Endothelial cell of umbilical vein (primary cell): ENCODE data around the gene FAM20A. TPM values are rescaled to one million over a fixed set of nuclear protein-coding genes. Genes with fewer than 3 reads are reported as not detected.

Experiments used
- BruUV-seq: library from RNA; stranded (reverse); fragments of 400-500 nt; replicated peaks from 2 replicates; lab custom pipeline; 2021; lab: Mats Ljungman, UMichigan
- CTCF ChIA-PET: fragments of 300-600, 350-600 bp; sonication (Branson Sonifier 250); formaldehyde crosslinking; loops from one replicate; lab custom pipeline; 2021; ENCODE audit warnings: antibody characterized with exemption, inconsistent platforms; lab: Charles Lee
- POLR2A ChIA-PET: fragments of 300-600, 350-600 bp; sonication (Branson Sonifier 250); formaldehyde crosslinking; loops from one replicate; lab custom pipeline; 2021; ENCODE audit warnings: antibody characterized with exemption, inconsistent platforms; lab: Charles Lee
- DNase-seq: peaks from one replicate; pipeline ENCODE4 v3.0.0-alpha.2; 2011; ENCODE audit warnings: low read depth, low spot score
- FAIRE-seq: peaks from 2 replicates; lab custom pipeline; 2011; peaks lifted over from hg19 to GRCh38; lab: Jason Lieb, UNC
- H2AFZ ChIP-seq: 2 replicates; pipeline ENCODE4 v1.6.0; 2012; ENCODE audit warnings: low read depth, low read length, control low read depth, inconsistent platforms
- H3K27ac ChIP-seq: 2 replicates; pipeline ENCODE4 v1.5.1; 2011; ENCODE audit warnings: low read depth, mild to moderate bottlenecking, control low read depth, low read length, moderate library complexity; ENCODE audit not compliant: insufficient read depth
- H3K27me3 ChIP-seq, 2 experiments: 2 replicates each; pipeline versions ENCODE4 v1.6.0 to v1.6.1; 2011; ENCODE audit warnings: low read length in 2 of 2, mixed read lengths in 1 of 2; ENCODE audit not compliant: control insufficient read depth in 2 of 2, insufficient read depth in 2 of 2
- H3K36me3 ChIP-seq, 2 experiments: 2 replicates in 1 of 2; 3 replicates in 1 of 2; pipeline ENCODE4 v1.5.1; 2011; ENCODE audit warnings: low read length in 2 of 2, mild to moderate bottlenecking in 1 of 2, moderate library complexity in 1 of 2; ENCODE audit not compliant: control insufficient read depth in 2 of 2, insufficient read depth in 2 of 2; ENCODE audit errors: extremely low read depth in 1 of 2
- H3K4me1 ChIP-seq: 3 replicates; pipeline ENCODE4 v1.5.1; 2011; ENCODE audit warnings: mild to moderate bottlenecking, low read length; ENCODE audit not compliant: control insufficient read depth, insufficient read depth; ENCODE audit errors: extremely low read depth
- H3K4me2 ChIP-seq: 2 replicates; pipeline ENCODE4 v1.6.1; 2011; ENCODE audit warnings: low read length, control low read depth, mixed read lengths; ENCODE audit not compliant: insufficient read depth
- H3K4me3 ChIP-seq, 3 experiments: fragments of 200-600 bp in 1 of 3; sonication (generic), shearing (Covaris generic) in 1 of 3; replicated peaks in 1 of 3; 2 replicates each; pipeline ENCODE4 v1.5.1; 2011 to 2016; ENCODE audit warnings: control low read depth in 3 of 3, low read length in 3 of 3, mild to moderate bottlenecking in 2 of 3, inconsistent platforms in 1 of 3, low read depth in 1 of 3, moderate library complexity in 1 of 3; ENCODE audit not compliant: insufficient read depth in 1 of 3
- H3K79me2 ChIP-seq: 2 replicates; pipeline ENCODE4 v1.6.0; 2012; ENCODE audit warnings: low read length, inconsistent platforms; ENCODE audit not compliant: control insufficient read depth, insufficient read depth
- H3K9ac ChIP-seq: replicated peaks from 2 replicates; pipeline ENCODE3; 2011; ENCODE audit warnings: low read length, control low read depth; ENCODE audit not compliant: insufficient read depth; ENCODE audit errors: extremely low read depth
- H3K9me1 ChIP-seq: replicated peaks from 3 replicates; pipeline ENCODE4 v1.6.0; 2011; ENCODE audit warnings: mild to moderate bottlenecking, low read length; ENCODE audit not compliant: control insufficient read depth, insufficient read depth; ENCODE audit errors: extremely low read depth
- H3K9me3 ChIP-seq: replicated peaks from 2 replicates; pipeline ENCODE4 v1.5.1; 2012; ENCODE audit warnings: low read length, inconsistent platforms; ENCODE audit not compliant: control insufficient read depth, insufficient read depth
- H4K20me1 ChIP-seq: replicated peaks from 2 replicates; pipeline ENCODE3; 2011; ENCODE audit warnings: mild to moderate bottlenecking, low read length; ENCODE audit not compliant: control insufficient read depth, insufficient read depth; ENCODE audit errors: extremely low read depth
- CTCF ChIP-seq, 2 donors: IDR thresholded peaks; 1 replicate in 1 of 2; 2 replicates in 1 of 2; pipeline ENCODE4 v1.5.1; 2011; ENCODE audit warnings: low read length in 2 of 2, mild to moderate bottlenecking in 2 of 2, moderate library complexity in 2 of 2, control low read depth in 1 of 2, inconsistent platforms in 1 of 2, low read depth in 1 of 2; ENCODE audit not compliant: insufficient read depth in 1 of 2; ENCODE audit errors: extremely low read depth in 1 of 2
- EZH2 ChIP-seq: IDR thresholded peaks from 2 replicates; pipeline ENCODE4 v1.6.1; 2012; ENCODE audit warnings: borderline replicate concordance, low read depth, mild to moderate bottlenecking, moderate library complexity, low read length, inconsistent platforms; ENCODE audit not compliant: severe bottlenecking
- FOS ChIP-seq: IDR thresholded peaks from 2 replicates; pipeline ENCODE4 v1.6.1; 2011; ENCODE audit warnings: mild to moderate bottlenecking, low read length, moderate library complexity, borderline replicate concordance; ENCODE audit not compliant: insufficient read depth
- GATA2 ChIP-seq: IDR thresholded peaks from 2 replicates; pipeline ENCODE4 v1.7.0; 2011; ENCODE audit warnings: low read depth, mild to moderate bottlenecking, moderate library complexity, mixed read lengths, low read length; ENCODE audit not compliant: insufficient read length, insufficient read depth
- JUN ChIP-seq: IDR thresholded peaks from 2 replicates; pipeline ENCODE4 v1.6.1; 2011; ENCODE audit warnings: borderline replicate concordance, low read depth; ENCODE audit not compliant: insufficient read length, insufficient read depth
- MAX ChIP-seq: IDR thresholded peaks from 2 replicates; pipeline ENCODE4 v1.6.1; 2011; ENCODE audit not compliant: insufficient read depth, insufficient read length
- MYC ChIP-seq: IDR thresholded peaks from one replicate; pipeline ENCODE4 v1.6.1; 2011; ENCODE audit warnings: mild to moderate bottlenecking, low read depth, low read length
- POLR2A ChIP-seq: IDR thresholded peaks from 2 replicates; pipeline ENCODE4 v1.6.1; 2012; ENCODE audit warnings: low read depth, mild to moderate bottlenecking, control low read depth, low read length
- POLR2AphosphoS5 ChIP-seq: IDR thresholded peaks from 2 replicates; pipeline ENCODE4 v1.6.1; 2012; ENCODE audit warnings: low read depth, mild to moderate bottlenecking, control low read depth, low read length, moderate library complexity; ENCODE audit not compliant: insufficient read depth
- dilution Hi-C: fragments of 300-500 bp; cut with MboI; formaldehyde crosslinking; loops from one replicate; pipeline ENCODE4 v1.15.0; 2019; ENCODE audit warnings: low sequenced_read_pairs; ENCODE audit not compliant: extremely low pct_ligation_motif_present
- intact Hi-C: fragments of 100-400 bp; cut with micrococcal nuclease; formaldehyde crosslinking; loops from one replicate; pipeline ENCODE4 v1.10.0; 2022
- polyA plus RNA-seq, 4 experiments: library from polyadenylated mRNA; depleted of rRNA in 3 of 4; stranded (reverse) in 3 of 4; unstranded in 1 of 4; fragments of >200 nt; gene quantifications; 2 replicates each; pipeline versions ENCODE4 v1.2.1 to v1.2.3, GENCODE V29; 2011 to 2012; ENCODE audit warnings: missing spikeins in 1 of 4
- total RNA-seq: library from RNA; stranded (reverse); gene quantifications from 2 replicates; pipeline ENCODE4 v1.2.3, GENCODE V29; 2021

The FAM20A gene
- total and polyA plus RNA-seq, 2 donors (not counting 3 experiments of a cell fraction or from before 2014, with no cell fraction given), result not detected

- FAIRE-seq (no peak), DNase-seq (no peak)
- no peaks in the 10 kb centered on the region for H3K36me3 ChIP-seq
- no peaks in the 10 kb centered on the region for H4K20me1 ChIP-seq
- no peak overlapping the region for H3K4me3 ChIP-seq
- TF ChIP-seq POLR2A (no peak), GATA2 (no peak), FOS (no peak), JUN (no peak), CTCF (IDR thresholded peaks at IDR 0.05; ENCODE audit: extremely low read depth in 1 of 2, insufficient read depth in 1 of 2, low read depth in 1 of 2, low read length in 2 of 2) (no peak), MYC (no peak), MAX (no peak), POLR2AphosphoS5 (no peak), EZH2 (no peak)
- ChIA-PET POLR2A (no interaction called here), CTCF (no interaction called here)
- peaks cover 43 to 56% of the 10 kb centered on the region in 2 experiments for H3K27me3 ChIP-seq
- no peak overlapping the region for H3K4me2 ChIP-seq
- H3K9me1 ChIP-seq, result no peaks in the 10 kb centered on the region
- intact Hi-C loops (no loop called here), dilution Hi-C loops (no loop called here)
- no peak overlapping the region for H2AFZ ChIP-seq
- no TSS peak for BruUV-seq
- no peak overlapping the region for H3K9ac ChIP-seq
- no peaks in the 10 kb centered on the region for H3K79me2 ChIP-seq
- no peak overlapping the region for H3K27ac ChIP-seq
- H3K4me1 ChIP-seq, result peaks cover 3% of the 10 kb centered on the region
- H3K9me3 ChIP-seq, result no peaks in the 10 kb centered on the region
Measured at GRCh38 chr17:68603027-68603426, 1.9 kb upstream of the FAM20A start.
